ENCODE results near the gene DDX52.
"Not testable (repeated sequence)": the region's sequence is repeated elsewhere in the genome, so short reads cannot be mapped to it uniquely, and the experiment has no call there.

Gene DDX52, protein sequence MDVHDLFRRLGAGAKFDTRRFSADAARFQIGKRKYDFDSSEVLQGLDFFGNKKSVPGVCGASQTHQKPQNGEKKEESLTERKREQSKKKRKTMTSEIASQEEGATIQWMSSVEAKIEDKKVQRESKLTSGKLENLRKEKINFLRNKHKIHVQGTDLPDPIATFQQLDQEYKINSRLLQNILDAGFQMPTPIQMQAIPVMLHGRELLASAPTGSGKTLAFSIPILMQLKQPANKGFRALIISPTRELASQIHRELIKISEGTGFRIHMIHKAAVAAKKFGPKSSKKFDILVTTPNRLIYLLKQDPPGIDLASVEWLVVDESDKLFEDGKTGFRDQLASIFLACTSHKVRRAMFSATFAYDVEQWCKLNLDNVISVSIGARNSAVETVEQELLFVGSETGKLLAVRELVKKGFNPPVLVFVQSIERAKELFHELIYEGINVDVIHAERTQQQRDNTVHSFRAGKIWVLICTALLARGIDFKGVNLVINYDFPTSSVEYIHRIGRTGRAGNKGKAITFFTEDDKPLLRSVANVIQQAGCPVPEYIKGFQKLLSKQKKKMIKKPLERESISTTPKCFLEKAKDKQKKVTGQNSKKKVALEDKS

DNA sequence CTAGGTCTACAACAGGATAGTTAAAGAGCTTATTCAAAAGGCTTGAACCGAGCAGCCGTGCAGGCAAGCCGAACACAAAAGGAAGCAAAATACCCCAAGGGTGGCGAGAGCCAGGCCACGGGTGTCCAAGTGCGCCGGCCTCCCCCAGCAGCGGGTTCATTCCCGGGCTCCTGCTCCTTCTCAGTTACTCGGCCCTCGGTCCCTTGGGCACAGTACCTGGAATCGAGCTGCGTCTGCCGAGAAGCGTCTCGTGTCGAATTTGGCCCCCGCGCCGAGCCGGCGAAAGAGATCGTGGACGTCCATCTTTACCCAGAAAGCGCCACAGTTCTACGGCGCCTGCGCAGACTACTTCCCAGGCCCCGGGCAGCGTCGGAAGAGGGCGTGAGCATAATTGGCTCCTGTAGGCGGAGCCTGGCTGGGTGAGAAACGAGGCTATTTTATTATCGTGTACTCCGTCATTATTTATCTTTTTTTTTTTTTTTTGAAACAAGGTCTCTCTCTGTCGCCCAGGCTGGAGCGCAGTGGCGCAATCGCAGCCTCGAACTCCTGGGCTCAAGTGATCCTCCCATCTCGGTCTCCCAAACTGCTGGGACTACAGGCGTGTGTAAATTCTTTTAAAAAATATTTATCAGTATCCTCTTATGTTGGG lies at the start of gene DDX52:
Gene DDX52, minus strand, starts transcription at position 329 of the 649 bp plus-strand sequence. Its CDS starts 26 bp downstream, at position 303.
- DNase-seq, result peak; percentile 71

DNA sequence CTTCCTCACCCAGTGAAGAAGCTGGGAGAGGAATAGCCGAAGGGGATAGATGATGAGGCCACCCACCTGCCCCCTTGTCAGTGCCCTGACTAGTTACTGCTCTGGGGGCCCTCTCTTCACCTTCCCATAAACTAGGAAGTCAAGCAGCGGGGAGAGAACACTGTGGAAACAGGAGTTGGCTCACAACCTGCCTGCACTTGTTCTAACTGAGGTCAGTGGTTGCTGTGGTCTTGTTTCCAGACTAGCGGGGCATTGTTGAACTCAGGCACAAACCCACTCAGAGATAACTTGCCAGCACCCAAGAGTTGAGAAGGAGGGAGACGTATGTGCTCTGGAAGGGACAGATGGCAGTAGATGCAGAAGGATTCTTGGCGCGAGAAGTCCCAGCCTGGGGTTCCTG lies 48.6 kb upstream of the DDX52 start:
- no peak for DNase-seq

DNA sequence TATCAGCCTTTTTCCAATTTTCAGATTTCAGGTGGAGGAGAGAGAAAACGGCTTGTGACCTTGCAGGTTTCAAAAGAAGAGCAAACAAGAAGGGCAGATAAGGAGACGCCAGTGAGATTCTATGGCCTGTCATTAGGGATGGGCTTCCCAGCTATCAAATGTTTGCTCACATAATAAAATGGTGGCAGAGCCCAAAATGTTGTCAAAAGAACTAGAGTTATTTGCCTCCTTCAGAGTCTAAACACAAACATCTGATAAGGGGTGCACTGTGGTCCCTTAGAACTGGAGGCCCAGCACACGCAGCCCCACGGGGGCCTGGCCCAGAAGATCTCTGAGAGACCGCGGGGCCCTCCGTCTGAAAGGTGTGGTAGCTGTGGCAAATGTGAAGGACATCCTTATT lies 46.1 kb upstream of the DDX52 start:
- no peak for DNase-seq

DNA sequence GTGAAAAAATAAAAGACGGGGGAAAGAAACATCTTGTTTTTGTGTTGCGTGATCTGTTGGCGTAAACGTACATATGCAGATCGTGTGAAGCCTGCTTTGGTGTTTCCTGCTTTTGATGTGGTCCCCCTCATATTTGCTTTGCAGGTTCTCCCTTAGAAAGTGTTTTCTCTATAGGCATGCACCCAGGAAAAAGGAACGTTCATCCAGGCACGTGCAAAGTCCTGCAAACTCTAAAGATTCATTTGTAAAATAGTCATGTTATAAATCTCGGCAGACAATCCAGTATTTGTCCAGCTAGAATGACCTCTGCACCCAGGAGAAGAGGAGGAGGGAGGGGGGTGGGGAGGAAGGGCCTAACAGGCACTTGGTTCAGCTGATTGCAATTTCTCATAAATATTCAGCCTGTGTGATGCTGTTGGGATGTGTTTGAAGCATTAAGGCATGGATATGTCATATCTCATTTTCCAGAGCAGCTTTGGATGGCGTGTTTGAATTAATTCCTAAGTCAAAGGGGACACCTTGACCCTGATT lies 40.3 kb upstream of the DDX52 start:
- DNase-seq, result no peak

DNA sequence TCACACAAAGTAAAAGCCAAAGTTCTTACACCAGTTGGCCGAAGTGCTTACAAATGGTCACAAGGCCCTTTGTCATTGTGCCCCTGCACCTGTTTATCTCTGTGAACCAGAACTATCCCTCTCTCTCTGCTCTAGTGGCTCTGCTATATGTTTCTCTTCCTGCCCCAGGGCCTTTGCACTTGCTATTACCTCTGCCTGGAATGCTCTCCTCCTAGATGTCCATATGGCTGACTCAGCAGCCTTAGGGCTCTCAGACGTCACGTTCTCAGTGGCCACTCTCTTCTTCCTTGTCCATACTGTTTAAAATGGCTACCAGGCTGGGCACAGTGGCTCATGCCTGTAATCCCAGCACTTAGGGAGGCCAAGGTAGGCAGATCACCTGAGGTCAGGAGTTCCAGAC lies 38.8 kb upstream of the DDX52 start:
- no peak for DNase-seq

DNA sequence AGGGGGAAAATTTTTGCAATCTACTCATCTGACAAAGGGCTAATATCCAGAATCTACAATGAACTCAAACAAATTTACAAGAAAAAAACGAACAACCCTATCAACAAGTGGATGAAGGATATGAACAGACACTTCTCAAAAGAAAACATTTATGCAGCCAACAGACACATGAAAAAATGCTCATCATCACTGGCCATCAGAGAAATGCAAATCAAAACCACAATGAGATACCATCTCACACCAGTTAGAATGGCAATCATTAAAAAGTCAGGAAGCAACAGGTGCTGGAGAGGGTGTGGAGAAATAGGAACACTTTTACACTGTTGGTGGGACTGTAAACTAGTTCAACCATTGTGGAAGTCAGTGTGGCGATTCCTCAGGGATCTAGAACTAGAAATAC lies 36.7 kb upstream of the DDX52 start:
- not testable (repeated sequence) for DNase-seq

DNA sequence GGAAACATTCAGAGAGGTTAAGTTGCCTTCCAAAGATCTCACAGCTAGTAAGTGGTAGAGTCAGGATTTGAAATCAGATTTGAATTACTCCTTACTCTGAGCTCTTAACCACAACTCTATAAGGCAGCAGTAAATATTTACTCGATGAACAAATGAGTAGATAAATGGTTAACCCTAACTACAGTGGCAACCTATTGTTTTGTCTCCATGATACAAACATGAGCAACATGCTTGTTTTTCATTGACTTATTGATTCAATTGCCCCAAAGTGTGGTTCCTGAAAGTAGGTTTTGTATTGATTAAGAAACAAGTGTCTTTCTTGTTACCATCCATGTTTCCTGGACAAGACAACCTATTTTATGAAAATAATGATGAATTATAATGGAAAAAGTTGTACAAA lies 34.8 kb upstream of the DDX52 start:
- no peak for DNase-seq

DNA sequence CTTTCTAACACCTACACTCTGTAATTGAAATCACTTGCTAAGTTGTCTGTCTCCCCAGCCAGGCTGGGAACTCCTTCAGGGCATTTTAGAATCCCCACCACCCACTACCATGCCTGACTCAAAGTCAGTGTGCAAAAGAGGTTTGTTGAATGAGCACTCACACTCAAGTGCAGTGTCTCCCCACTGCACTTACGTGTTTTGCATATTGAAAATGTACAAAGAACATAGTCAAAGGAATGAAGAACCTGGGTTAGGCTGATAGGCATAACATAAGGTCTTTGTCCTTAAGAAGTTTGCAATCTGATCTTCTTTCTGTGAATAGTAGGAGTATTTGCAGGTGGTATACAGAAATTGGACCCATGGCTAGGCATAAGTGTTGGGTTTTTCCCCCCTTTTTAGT lies 33.8 kb upstream of the DDX52 start:
- no peak for DNase-seq

DNA sequence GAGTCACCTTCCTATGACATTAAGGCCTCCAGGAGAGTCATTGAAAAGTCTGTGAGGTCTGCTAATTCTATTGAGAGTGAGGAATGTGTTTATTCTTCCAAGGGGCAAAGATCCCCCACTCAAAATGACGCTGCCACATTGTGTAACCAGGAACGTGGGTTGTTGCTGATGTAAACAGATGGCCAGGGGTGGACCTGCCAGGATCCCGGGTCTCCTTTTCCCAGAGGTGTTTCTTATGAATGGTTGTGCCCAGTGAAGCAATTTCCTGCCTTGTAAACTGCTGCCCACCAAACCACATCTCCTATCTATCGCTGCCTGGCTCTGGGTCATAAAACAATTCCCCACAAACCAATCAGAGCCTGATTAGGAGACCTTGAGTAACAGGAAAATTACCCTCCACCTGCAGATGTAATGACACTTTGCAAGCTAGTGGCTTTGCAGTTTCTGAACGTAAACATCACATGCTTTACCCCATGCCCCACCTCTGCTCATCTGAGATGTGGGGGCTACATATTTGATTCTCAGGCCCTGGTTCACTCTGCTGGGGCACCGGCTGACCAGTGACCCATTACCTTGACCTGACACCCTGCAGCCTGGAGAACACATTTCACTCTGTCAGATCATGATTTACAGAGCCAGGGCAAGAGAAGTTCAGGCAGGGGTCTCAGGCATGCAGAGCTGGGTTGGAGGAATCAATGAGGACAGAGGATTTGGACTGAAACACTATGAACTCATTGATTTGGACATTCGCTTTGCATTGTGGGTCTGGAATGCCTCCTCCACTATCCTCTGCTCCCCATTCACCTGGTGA lies 33.1 kb upstream of the DDX52 start:
- DNase-seq, result no peak

DNA sequence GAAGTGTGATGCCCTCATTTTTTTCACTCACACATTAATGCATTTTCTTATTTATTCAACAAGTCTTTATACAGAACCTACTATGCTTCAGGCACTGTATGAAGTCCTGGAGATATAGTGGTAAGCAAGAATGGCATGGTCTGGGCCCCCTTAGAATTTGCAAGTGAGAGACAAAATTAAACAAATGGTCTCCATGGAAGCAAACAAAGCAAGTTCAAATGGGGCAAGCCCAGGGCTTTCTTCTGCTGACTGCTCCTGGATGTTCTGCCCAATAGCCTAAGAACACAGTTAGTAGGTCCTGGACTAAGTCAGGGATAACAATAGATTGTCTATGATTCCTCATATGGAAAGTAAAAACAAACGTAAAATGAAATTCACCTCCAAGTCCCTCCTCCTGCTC lies 31.3 kb upstream of the DDX52 start:
- DNase-seq, result no peak

DNA sequence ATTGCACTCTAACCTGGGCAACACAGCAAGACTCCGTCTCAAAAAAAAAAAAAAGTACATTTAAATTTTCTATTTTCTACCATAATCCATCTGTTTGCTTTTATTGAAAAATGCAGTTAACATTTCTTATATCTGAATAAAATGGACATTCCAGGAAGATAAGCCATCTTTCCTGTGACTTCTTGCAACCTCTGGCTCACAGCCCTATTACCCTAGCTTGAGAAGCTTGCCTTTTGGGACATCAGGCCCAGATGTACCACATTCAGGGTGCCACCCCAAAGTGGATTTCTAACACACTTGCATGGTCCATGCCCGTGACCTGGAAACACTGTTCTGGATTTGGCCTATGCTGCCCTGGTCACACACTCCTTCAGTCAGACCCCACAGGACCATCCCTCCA lies 30.1 kb upstream of the DDX52 start:
- DNase-seq, result no peak

DNA sequence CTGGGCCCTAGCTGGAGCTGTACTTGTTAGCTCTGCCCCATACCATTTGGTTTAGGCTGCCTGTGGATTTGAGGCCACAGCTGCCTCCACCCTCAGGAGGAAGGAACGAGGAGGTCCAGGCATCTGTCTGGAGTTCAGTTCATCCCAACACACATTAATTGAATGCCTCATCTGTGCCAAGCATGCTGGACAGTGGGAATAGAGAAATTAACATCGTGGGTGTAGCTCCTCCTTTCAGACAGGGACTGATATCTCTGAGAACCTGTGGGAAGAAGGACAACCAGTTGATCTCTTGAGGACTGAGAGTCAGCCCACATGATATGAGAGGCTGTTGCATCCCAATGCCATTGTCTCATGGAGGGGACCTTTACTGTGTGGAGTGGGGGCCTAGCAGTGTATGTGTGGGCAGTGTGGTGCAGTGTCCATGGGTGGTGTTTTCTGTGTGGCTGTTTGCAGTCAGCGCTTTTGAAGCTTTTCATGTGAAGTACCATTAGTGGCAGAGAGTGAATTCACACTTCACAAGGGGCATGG lies 29.4 kb upstream of the DDX52 start:
- no peak for DNase-seq

DNA sequence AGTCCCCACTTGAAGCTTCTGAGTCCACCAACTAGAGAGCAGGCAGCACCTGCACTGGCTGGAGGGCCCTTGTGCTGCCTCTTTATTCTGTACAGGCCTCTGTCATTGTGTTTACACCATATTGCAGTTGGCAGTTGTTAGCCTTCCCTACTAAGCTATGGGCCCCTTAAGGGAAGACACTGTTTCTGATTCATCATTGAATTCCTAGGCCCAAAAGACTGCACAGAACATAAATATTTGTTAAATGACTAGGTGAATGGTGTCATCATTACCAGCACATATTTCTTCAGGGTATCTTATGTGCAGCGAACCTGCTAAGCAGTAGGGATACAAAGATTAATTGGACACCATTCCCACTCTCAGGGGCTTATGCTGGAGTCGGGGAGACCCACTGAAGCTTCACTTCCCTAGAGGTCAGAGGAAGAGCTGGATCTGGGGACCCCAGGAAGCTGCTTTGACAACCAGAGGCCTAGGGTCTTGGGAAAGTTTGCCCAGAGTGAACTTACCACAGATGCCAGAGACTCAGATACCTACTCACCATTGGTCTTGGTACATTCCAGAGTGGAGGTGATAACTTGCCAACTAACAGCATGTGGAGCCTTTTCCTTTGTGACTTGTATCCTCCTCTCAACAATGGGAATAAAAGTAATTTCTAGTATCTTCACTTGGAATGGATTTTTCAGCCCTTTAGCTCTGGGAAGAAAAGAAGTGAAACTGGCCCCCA lies 28.7 kb upstream of the DDX52 start:
- no peak for DNase-seq

DNA sequence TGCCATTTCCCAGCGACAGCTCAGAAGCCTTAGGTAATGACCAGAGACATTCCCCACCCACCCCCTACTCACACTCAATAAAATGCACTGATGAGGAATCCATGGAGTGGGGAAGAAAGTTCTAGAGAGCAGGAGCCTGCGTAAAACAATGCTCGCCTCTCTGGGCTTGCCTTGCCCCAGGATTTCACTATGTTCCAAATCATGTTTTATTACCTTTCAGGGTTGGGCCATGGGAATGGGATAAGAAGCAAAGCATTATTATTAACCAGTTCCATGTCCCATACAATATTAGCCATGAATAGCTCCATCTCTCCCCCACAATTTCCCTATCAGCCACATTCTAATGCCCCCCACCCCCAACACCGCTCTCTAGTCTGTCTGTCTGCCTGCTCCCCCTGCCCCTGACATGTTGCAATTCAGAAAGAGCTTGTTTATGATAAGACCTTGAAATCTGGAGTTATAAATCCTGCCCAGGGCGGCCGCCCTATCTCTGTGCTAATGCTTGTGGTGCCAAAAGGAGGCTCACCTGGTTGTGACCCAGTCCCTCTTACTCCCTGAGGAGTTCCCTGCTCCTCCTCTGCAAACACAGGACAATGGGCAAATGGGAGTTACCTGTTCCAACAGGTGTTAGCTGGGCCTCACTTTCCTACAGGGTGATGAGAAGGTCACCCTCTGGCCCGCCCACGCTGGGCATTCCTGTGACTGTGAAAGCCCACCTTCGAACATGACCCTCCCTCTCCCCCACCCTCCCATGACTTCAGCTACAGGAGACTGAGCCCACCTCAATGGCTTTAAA lies 28.0 kb upstream of the DDX52 start:
- DNase-seq, result no peak

DNA sequence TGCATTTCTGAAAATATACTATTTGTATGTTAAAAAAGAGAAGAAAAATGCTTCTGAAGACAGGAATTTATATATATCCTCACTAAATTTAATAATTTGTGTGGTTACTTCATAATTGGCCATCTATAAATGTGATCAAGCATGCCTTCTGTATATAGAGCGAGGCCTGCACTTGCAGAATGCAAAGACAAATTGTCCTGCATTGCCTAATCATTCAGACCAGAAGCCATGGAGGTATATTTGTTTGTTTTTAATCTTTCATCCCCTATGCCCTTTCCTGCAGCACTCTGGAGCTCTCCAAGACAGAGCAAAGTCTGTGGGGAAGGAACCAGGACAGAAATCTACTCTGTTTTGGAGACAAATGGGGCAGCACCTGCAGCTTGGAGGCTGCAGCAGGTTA lies 23.8 kb upstream of the DDX52 start:
- no peak for DNase-seq

DNA sequence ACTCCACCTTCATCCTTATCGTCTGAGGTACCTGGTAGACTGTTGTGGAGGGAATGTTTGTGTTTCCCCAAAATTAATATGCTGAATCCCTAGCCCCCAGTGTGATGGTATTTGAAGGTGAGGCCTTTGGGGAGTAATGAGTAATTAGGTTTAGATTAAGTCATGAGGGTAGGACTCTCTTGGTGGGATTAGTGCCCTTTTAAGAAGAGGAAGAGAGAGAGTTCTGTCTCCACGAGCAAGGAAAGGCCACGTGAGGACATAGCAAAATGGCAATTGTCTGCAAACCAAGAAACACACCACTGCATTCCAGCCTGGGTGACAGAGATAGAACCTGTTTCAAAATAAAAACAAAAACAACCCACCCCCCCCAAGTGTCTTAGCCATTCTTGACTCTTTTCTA lies 21.0 kb upstream of the DDX52 start:
- DNase-seq, result no peak

DNA sequence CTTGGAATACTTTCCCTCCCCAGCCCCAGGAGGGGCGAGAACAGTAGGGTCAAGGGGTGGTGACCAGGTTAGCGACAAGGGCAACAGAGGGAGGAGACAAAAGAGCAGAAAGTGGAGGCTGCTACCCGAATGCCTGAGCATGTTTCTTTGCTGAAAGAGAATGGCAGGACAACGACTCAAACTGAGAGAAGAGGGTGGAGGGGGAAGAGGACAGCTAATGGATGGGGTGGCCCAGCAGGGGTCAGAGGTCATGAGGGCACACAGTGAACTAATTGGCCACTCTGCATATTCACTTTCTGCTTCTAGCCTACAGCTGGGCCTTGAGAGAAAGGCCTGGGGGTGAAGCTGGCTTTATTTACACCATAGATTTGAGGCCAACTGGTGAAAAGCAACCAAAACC lies 19.1 kb upstream of the DDX52 start:
- no peak for DNase-seq

DNA sequence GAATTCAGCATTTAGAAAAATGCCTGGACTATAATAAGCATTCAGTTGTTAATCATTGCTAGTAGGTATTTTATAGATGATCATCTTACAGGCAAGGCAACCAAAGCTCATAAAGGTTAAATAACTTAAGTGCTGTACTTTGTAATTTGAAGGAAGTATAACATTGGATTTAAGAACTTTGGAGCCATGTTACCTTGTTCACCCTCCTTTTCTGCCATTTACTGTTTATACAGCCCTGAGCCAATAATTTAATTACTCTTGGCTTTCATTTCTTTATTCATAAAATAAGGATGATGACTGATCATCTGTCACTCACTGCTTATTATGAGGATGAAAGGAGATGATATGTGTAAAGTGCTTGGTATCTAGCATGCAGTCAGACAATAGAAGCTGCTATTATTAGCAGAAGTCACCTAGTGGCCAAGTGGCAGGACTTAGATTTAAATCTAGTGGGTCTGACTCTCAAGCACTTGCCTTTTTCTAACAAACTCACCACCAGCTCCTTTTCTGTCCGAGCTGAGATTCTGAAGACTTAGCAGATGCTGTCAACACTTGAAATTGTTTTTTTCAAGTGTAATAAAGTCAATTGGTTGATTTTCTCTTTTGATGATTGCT lies 18.3 kb upstream of the DDX52 start:
- DNase-seq, result no peak

DNA sequence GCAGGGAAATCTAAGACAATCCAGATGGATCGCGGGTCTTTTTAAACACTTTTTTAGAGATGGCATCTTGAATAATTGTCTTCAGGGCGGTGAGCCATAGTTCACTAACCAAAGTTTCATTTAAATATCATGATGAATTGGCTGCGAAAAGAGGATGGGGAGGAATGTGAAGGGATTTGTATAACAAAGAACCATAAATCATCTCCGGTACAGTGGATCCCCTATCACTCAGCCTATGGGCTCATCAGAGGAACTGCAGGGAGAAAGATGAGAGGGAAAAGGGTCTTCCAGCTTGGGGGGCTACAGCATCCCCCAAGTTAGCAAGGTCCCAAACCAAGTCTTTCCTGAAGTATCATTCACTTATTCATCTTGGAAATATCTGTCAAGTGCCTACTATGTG lies 16.7 kb upstream of the DDX52 start:
- DNase-seq, result no peak

DNA sequence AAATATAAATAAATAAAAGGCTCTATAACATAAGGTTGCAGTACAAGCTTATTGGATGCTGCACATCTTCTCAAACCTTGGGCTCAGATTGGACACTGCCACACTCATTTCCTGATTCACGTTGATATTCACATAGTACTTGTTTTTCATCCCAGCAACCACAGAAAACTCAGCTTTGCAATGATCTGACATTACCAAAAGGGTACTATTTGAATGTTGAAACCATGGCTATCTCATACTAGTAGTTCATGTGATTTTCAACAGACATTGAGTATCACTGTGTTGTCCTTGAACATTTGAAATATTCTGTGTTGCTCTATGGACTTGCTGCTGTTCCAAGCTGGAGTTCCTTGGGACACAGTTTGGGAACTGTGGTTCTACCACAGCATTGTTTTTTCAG lies 14.0 kb upstream of the DDX52 start:
- DNase-seq, result no peak

DNA sequence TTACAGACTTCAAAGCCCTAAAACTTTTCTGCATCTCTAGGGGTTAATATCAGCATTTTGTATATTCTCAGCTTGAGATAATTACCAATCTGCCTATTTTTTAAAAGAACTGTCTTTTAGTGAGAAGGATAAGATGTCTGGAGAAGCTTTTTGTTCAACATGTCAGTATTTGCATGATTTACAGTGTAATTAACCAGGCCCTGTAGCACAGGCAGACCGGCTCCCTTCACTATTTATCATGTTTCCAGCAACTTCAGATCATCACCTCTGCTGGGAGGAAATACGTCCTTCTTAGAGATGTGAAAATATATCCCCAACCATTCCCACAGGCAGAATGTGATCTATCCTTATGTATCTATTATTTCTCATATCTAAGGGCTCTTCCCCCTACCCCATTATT lies 8.6 kb upstream of the DDX52 start:
- no peak for DNase-seq

Measured in NCI-H2081 treated with DMSO at 0.1 percent for 48 hours (cell line).